SK-N-SH treated with all-trans-retinoic acid at 6 μM for 48 hours (cell line): ENCODE results near the gene ZNF511.

Experiments used
- ATAC-seq: fragments of 200-7000 bp; cut with Tn5 transposase; 3 replicates; pipeline ENCODE4 v1.9.1; 2020; ENCODE audit warnings: mild to moderate bottlenecking, moderate library complexity
- ARNTL ChIP-seq: fragments of 450-650 bp; formaldehyde crosslinking; IDR thresholded peaks from 2 replicates; pipeline ENCODE4 v1.5.0; 2020; ENCODE audit warnings: low read depth, mild to moderate bottlenecking, moderate library complexity, borderline replicate concordance
- BACH2 ChIP-seq: fragments of 250-450 bp; sonication (Bioruptor Pico); IDR thresholded peaks from 2 replicates; pipeline ENCODE4 v1.9.0; 2021; ENCODE audit warnings: mild to moderate bottlenecking, borderline replicate concordance
- GLIS3 ChIP-seq: fragments of 250-450 bp; sonication (Bioruptor Pico); IDR thresholded peaks from 2 replicates; pipeline ENCODE4 v1.5.0; 2020; ENCODE audit warnings: mild to moderate bottlenecking, moderate library complexity
- OSR1 ChIP-seq: fragments of 250-450 bp; sonication (Bioruptor Pico); IDR thresholded peaks from 2 replicates; pipeline ENCODE4 v1.8.0; 2022; ENCODE audit warnings: moderate library complexity, mild to moderate bottlenecking, inconsistent platforms
- PPARA ChIP-seq: fragments of 250-450 bp; sonication (Bioruptor Pico); IDR thresholded peaks from 2 replicates; pipeline ENCODE4 v1.5.0; 2020; ENCODE audit warnings: mild to moderate bottlenecking, borderline replicate concordance
- RARB ChIP-seq: fragments of 250-450 bp; sonication (Bioruptor Pico); IDR thresholded peaks from 2 replicates; pipeline ENCODE4 v1.8.0; 2021; ENCODE audit warnings: mild to moderate bottlenecking, moderate library complexity
- SNAI2 ChIP-seq: fragments of 250-450 bp; sonication (Bioruptor Pico); IDR thresholded peaks from 2 replicates; pipeline ENCODE4 v1.5.0; 2020; ENCODE audit warnings: mild to moderate bottlenecking, moderate library complexity
- TCF4 ChIP-seq: fragments of 250-450 bp; sonication (Bioruptor Pico); IDR thresholded peaks from 2 replicates; pipeline ENCODE4 v1.8.0; 2021; ENCODE audit warnings: mild to moderate bottlenecking, moderate library complexity, borderline replicate concordance
- ZC3H10 ChIP-seq: fragments of 250-450 bp; sonication (Bioruptor Pico); IDR thresholded peaks from 2 replicates; pipeline ENCODE4 v1.5.1; 2021; ENCODE audit warnings: mild to moderate bottlenecking, moderate library complexity
- ZFP3 ChIP-seq: fragments of 250-450 bp; sonication (Bioruptor Pico); IDR thresholded peaks from 2 replicates; pipeline ENCODE4 v1.5.0; 2020; ENCODE audit warnings: mild to moderate bottlenecking, moderate library complexity
- ZFP30 ChIP-seq: fragments of 450-650 bp; formaldehyde crosslinking; IDR thresholded peaks from 2 replicates; pipeline ENCODE4 v1.5.0; 2022; ENCODE audit warnings: mild to moderate bottlenecking, moderate library complexity
- ZNF565 ChIP-seq: fragments of 450-650 bp; formaldehyde crosslinking; conservative IDR thresholded peaks from 2 replicates; pipeline ENCODE4 v1.5.0; 2020; ENCODE audit warnings: low read depth, mild to moderate bottlenecking, moderate library complexity
- ZNF8 ChIP-seq: fragments of 450-650 bp; formaldehyde crosslinking; IDR thresholded peaks from 2 replicates; pipeline ENCODE4 v1.5.0; 2020; ENCODE audit warnings: mild to moderate bottlenecking, moderate library complexity
- TF ChIP-seq, protein P1 (sequence below): fragments of 250-450 bp; sonication (Bioruptor Pico); IDR thresholded peaks from 2 replicates; pipeline ENCODE4 v1.5.1; 2020; ENCODE audit warnings: low read depth, mild to moderate bottlenecking, moderate library complexity
- TF ChIP-seq, protein P2 (sequence below): fragments of 250-450 bp; sonication (Bioruptor Pico); IDR thresholded peaks from 2 replicates; pipeline ENCODE4 v1.5.1; 2021; ENCODE audit warnings: mild to moderate bottlenecking, moderate library complexity
- TF ChIP-seq, protein P3 (sequence below): fragments of 250-450 bp; sonication (Bioruptor Pico); IDR thresholded peaks from 2 replicates; pipeline ENCODE4 v1.8.0; 2020; ENCODE audit warnings: mild to moderate bottlenecking, moderate library complexity, borderline replicate concordance
- TF ChIP-seq, protein P4 (sequence below): fragments of 250-450 bp; sonication (Bioruptor Pico); IDR thresholded peaks from 2 replicates; pipeline ENCODE4 v1.5.0; 2020; ENCODE audit warnings: mild to moderate bottlenecking, moderate library complexity
- TF ChIP-seq, protein P5 (sequence below): fragments of 250-450 bp; sonication (Bioruptor Pico); IDR thresholded peaks from 2 replicates; pipeline ENCODE4 v1.8.0; 2021; ENCODE audit warnings: low read depth, mild to moderate bottlenecking, moderate library complexity, borderline replicate concordance

The ZNF511 gene

DNA sequence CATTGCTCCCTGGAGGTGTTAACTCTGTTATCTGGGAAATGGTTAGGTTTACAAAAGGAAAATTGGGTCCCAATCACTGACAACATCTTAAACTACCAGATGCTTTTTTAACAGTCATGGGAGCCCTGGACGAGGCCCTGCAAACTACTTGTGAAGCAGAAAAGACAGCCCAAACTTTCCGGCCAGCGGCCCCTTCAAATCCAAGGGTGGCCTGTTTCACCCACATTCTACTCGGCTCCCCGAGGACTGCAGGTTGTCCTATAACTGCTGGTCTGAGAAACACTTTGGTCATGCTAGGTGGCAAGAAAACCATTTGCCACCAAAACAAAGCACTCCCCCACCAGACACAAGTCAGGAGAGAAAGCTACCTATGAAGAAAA is 2.6 kb upstream of the ZNF511 start:
- TF ChIP-seq ARNTL (CRISPR knock-in tag): no peak
- TF ChIP-seq, protein P1, sequence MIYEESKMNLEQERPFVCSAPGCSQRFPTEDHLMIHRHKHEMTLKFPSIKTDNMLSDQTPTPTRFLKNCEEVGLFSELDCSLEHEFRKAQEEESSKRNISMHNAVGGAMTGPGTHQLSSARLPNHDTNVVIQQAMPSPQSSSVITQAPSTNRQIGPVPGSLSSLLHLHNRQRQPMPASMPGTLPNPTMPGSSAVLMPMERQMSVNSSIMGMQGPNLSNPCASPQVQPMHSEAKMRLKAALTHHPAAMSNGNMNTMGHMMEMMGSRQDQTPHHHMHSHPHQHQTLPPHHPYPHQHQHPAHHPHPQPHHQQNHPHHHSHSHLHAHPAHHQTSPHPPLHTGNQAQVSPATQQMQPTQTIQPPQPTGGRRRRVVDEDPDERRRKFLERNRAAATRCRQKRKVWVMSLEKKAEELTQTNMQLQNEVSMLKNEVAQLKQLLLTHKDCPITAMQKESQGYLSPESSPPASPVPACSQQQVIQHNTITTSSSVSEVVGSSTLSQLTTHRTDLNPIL (CRISPR knock-in tag): no peak
- TF ChIP-seq, protein P2, sequence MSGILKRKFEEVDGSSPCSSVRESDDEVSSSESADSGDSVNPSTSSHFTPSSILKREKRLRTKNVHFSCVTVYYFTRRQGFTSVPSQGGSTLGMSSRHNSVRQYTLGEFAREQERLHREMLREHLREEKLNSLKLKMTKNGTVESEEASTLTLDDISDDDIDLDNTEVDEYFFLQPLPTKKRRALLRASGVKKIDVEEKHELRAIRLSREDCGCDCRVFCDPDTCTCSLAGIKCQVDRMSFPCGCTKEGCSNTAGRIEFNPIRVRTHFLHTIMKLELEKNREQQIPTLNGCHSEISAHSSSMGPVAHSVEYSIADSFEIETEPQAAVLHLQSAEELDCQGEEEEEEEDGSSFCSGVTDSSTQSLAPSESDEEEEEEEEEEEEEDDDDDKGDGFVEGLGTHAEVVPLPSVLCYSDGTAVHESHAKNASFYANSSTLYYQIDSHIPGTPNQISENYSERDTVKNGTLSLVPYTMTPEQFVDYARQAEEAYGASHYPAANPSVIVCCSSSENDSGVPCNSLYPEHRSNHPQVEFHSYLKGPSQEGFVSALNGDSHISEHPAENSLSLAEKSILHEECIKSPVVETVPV: no peak
- TF ChIP-seq, protein P3, sequence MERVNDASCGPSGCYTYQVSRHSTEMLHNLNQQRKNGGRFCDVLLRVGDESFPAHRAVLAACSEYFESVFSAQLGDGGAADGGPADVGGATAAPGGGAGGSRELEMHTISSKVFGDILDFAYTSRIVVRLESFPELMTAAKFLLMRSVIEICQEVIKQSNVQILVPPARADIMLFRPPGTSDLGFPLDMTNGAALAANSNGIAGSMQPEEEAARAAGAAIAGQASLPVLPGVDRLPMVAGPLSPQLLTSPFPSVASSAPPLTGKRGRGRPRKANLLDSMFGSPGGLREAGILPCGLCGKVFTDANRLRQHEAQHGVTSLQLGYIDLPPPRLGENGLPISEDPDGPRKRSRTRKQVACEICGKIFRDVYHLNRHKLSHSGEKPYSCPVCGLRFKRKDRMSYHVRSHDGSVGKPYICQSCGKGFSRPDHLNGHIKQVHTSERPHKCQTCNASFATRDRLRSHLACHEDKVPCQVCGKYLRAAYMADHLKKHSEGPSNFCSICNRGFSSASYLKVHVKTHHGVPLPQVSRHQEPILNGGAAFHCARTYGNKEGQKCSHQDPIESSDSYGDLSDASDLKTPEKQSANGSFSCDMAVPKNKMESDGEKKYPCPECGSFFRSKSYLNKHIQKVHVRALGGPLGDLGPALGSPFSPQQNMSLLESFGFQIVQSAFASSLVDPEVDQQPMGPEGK (CRISPR knock-in tag): no peak
- TF ChIP-seq TCF4 (CRISPR knock-in tag): no peak
- no peak for TF ChIP-seq SNAI2
- TF ChIP-seq GLIS3 (CRISPR knock-in tag): no peak
- TF ChIP-seq, protein P4, sequence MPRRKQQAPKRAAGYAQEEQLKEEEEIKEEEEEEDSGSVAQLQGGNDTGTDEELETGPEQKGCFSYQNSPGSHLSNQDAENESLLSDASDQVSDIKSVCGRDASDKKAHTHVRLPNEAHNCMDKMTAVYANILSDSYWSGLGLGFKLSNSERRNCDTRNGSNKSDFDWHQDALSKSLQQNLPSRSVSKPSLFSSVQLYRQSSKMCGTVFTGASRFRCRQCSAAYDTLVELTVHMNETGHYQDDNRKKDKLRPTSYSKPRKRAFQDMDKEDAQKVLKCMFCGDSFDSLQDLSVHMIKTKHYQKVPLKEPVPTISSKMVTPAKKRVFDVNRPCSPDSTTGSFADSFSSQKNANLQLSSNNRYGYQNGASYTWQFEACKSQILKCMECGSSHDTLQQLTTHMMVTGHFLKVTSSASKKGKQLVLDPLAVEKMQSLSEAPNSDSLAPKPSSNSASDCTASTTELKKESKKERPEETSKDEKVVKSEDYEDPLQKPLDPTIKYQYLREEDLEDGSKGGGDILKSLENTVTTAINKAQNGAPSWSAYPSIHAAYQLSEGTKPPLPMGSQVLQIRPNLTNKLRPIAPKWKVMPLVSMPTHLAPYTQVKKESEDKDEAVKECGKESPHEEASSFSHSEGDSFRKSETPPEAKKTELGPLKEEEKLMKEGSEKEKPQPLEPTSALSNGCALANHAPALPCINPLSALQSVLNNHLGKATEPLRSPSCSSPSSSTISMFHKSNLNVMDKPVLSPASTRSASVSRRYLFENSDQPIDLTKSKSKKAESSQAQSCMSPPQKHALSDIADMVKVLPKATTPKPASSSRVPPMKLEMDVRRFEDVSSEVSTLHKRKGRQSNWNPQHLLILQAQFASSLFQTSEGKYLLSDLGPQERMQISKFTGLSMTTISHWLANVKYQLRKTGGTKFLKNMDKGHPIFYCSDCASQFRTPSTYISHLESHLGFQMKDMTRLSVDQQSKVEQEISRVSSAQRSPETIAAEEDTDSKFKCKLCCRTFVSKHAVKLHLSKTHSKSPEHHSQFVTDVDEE (CRISPR knock-in tag): no peak
- no peak for TF ChIP-seq BACH2 (CRISPR knock-in tag)
- no peak for TF ChIP-seq PPARA (CRISPR knock-in tag)
- no peak for TF ChIP-seq ZNF8 (CRISPR knock-in tag)
- TF ChIP-seq RARB (CRISPR knock-in tag): no peak
- no peak for TF ChIP-seq ZFP3 (CRISPR knock-in tag)
- no peak for ATAC-seq

DNA sequence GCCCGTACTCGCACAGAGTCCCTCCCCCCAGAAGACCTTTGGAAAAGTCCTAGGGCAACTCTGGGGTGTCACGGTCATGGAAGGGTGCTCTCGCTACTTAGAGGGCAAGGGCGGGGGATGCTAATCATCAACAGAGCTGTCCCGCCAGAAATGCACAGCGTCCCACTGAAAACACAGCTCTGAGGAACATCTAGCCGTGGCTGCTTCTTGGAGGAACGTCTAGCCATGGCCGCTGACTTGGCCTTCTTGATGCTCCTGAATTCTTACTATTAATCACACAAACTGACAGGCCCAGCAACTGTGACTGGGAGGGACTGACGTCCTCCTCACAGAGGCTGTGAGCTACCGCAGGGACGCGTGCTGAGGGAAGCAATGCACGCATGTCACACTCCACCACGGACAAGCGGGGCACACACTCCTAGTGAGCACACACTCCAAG is 1.8 kb upstream of the ZNF511 start:
- TF ChIP-seq OSR1 (no peak), ZFP30 (CRISPR knock-in tag) (no peak), BACH2 (CRISPR knock-in tag) (no peak), ZFP3 (CRISPR knock-in tag) (no peak)
- TF ChIP-seq, protein P3 (CRISPR knock-in tag): no peak
- TF ChIP-seq, all 23 proteins: peak for 0
- ATAC-seq: no peak

DNA sequence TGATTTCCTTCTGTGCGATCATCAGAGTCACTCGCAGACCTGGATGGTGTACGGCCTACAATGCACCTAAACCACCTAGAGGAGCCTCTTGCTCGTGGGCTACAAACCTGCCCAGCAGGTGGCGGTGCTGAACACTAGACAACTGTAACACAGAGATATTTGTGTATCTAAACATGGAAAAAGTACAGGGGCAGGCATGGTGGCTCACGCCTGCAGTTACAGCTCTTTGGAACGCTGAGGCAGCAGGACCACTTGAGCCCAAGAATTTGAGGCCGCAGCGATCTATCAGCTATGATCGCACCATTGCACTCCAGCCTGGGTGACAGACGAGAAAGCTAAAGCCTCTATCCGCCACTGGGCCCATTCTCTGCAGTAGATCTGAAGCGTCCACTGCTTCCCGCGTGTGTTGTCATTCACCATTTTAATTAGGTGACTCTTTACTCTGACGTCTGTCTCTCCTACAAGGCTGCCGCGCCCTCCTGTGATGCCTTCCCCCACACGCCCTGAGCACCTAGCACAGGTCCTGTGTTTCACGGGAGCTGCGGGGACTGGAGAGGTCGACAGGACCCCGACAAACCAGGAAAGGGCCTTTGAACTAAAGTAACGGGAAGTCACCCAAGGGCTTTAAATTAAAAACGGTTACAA is 816 bp upstream of the ZNF511 start:
- ATAC-seq: peak; percentile 71
- no peak for TF ChIP-seq BACH2 (CRISPR knock-in tag)
- TF ChIP-seq PPARA (CRISPR knock-in tag): no peak
- no peak for TF ChIP-seq ZNF565 (CRISPR knock-in tag)
- TF ChIP-seq ZNF8 (CRISPR knock-in tag): no peak
- TF ChIP-seq, protein P5, sequence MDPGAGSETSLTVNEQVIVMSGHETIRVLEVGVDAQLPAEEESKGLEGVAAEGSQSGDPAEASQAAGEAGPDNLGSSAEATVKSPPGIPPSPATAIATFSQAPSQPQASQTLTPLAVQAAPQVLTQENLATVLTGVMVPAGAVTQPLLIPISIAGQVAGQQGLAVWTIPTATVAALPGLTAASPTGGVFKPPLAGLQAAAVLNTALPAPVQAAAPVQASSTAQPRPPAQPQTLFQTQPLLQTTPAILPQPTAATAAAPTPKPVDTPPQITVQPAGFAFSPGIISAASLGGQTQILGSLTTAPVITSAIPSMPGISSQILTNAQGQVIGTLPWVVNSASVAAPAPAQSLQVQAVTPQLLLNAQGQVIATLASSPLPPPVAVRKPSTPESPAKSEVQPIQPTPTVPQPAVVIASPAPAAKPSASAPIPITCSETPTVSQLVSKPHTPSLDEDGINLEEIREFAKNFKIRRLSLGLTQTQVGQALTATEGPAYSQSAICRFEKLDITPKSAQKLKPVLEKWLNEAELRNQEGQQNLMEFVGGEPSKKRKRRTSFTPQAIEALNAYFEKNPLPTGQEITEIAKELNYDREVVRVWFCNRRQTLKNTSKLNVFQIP (CRISPR knock-in tag): no peak
- TF ChIP-seq ZC3H10: no peak
- no peak for TF ChIP-seq TCF4 (CRISPR knock-in tag)
- TF ChIP-seq, protein P1 (CRISPR knock-in tag): no peak
